SK-N-SH (cell line): Measurements from ENCODE around the gene EDA2R.

ENCODE experiments used
- CTCF ChIP-seq: fragments of 200-600 bp; sonication (generic); IDR thresholded peaks from 2 replicates; pipeline ENCODE4 v1.6.1; 2017; ENCODE audit warnings: antibody characterized with exemption, mild to moderate bottlenecking, moderate library complexity
- NFIC ChIP-seq: IDR thresholded peaks from 2 replicates; pipeline ENCODE4 v1.4.0; 2012; ENCODE audit warnings: borderline replicate concordance
- POLR2AphosphoS5 ChIP-seq: IDR thresholded peaks from 2 replicates; pipeline ENCODE4 v1.6.1; 2012; ENCODE audit warnings: low read depth, low read length
- RAD21 ChIP-seq: IDR thresholded peaks from 2 replicates; pipeline ENCODE4 v1.6.1; 2012; ENCODE audit warnings: mild to moderate bottlenecking, low read length
- RCOR1 ChIP-seq: fragments of 150-350 bp; IDR thresholded peaks from 2 replicates; pipeline ENCODE4 v1.6.1; 2017; ENCODE audit warnings: antibody characterized with exemption, low read length
- REST ChIP-seq: IDR thresholded peaks from 2 replicates; pipeline ENCODE4 v1.6.1; 2012; ENCODE audit warnings: mild to moderate bottlenecking, low read depth, low read length, moderate library complexity
- RFX5 ChIP-seq: IDR thresholded peaks from 2 replicates; pipeline ENCODE4 v1.6.1; 2012; ENCODE audit warnings: mild to moderate bottlenecking, improper control_type of control experiment, low read length
- SIN3A ChIP-seq: IDR thresholded peaks from 2 replicates; pipeline ENCODE4 v1.6.1; 2012; ENCODE audit warnings: low read depth, mild to moderate bottlenecking, low read length, moderate library complexity, borderline replicate concordance
- TAF1 ChIP-seq: IDR thresholded peaks from 2 replicates; pipeline ENCODE4 v1.6.1; 2012; ENCODE audit warnings: low read depth, mild to moderate bottlenecking, low read length, moderate library complexity, borderline replicate concordance
- YY1 ChIP-seq: IDR thresholded peaks from 2 replicates; pipeline ENCODE4 v1.4.0; 2012; ENCODE audit warnings: low read depth, mild to moderate bottlenecking
- TF ChIP-seq, protein P1 (sequence below): IDR thresholded peaks from 2 replicates; pipeline ENCODE4 v1.4.0; 2012; ENCODE audit warnings: low read depth
- TF ChIP-seq, protein P2 (sequence below): fragments of 150-350 bp; IDR thresholded peaks from 2 replicates; pipeline ENCODE4 v1.6.1; 2017; ENCODE audit warnings: antibody characterized with exemption, low read length, low read depth, borderline replicate concordance

GRCh38 chrX:66622209-66622608, 16.7 kb downstream of the EDA2R start:
- TF ChIP-seq, protein P1, sequence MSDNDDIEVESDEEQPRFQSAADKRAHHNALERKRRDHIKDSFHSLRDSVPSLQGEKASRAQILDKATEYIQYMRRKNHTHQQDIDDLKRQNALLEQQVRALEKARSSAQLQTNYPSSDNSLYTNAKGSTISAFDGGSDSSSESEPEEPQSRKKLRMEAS: no peak
- TF ChIP-seq TAF1 (no peak), YY1 (no peak), CTCF (no peak), POLR2AphosphoS5 (no peak), RCOR1 (no peak), RAD21 (no peak), REST (no peak), RFX5 (no peak), SIN3A (no peak), NFIC (no peak)
- TF ChIP-seq, protein P2, sequence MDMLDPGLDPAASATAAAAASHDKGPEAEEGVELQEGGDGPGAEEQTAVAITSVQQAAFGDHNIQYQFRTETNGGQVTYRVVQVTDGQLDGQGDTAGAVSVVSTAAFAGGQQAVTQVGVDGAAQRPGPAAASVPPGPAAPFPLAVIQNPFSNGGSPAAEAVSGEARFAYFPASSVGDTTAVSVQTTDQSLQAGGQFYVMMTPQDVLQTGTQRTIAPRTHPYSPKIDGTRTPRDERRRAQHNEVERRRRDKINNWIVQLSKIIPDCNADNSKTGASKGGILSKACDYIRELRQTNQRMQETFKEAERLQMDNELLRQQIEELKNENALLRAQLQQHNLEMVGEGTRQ: no peak
